ENCODE measurements around the gene KRTAP20-3. TPM values are rescaled to one million over a fixed set of nuclear protein-coding genes. Genes with fewer than 3 reads are reported as not detected.

The KRTAP20-3 gene
- total RNA-seq, 2 donors from 2014 or later = not detected

DNA sequence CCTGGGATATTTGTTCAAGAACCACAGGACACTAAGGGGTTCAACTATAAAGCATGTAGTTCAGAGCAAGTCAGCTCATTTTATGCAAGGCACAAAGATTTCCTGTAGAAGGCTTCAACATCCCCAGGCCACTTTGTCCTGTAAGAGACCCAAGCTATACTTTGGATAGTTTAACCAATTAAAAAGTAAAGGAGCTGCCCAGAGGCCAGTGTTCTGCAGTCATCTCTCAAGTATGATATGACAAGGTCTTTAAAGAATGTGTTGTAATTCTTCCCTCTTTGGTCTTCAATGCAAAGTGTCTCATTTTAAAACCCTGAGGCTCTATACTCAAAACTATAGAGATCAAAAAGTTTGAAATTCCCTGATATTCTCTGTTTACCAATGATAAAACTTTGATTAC is 34.1 kb downstream of the KRTAP20-3 start:
- Histone ChIP-seq H3K36me3 (ENCODE audit: control insufficient read depth, insufficient read depth, low read length) (no peaks in the 10 kb centered on the region), H3K27me3 (ENCODE audit: control insufficient read depth, insufficient read depth, low read length, poor library complexity, severe bottlenecking) (no peaks in the 10 kb centered on the region), H3K27ac (ENCODE audit: low read depth, low read length) (no peak overlapping the region), H3K9ac (ENCODE audit: extremely low read depth, low read length, poor library complexity, severe bottlenecking) (no peak overlapping the region), H3K4me3 (ENCODE audit: low read length) (no peak overlapping the region), H3K4me1 (ENCODE audit: control insufficient read depth, insufficient read depth, low read length) (no peaks in the 10 kb centered on the region), H3K9me3 (ENCODE audit: control insufficient read depth, low read length) (no peaks in the 10 kb centered on the region)
- H3K4me3 Mint-ChIP-seq = no peak overlapping the region
- TF ChIP-seq, protein P1, sequence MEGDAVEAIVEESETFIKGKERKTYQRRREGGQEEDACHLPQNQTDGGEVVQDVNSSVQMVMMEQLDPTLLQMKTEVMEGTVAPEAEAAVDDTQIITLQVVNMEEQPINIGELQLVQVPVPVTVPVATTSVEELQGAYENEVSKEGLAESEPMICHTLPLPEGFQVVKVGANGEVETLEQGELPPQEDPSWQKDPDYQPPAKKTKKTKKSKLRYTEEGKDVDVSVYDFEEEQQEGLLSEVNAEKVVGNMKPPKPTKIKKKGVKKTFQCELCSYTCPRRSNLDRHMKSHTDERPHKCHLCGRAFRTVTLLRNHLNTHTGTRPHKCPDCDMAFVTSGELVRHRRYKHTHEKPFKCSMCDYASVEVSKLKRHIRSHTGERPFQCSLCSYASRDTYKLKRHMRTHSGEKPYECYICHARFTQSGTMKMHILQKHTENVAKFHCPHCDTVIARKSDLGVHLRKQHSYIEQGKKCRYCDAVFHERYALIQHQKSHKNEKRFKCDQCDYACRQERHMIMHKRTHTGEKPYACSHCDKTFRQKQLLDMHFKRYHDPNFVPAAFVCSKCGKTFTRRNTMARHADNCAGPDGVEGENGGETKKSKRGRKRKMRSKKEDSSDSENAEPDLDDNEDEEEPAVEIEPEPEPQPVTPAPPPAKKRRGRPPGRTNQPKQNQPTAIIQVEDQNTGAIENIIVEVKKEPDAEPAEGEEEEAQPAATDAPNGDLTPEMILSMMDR (conservative IDR thresholded peaks at IDR 0.05) = no peak
- no peak for DNase-seq
- H3K36me3 Mint-ChIP-seq (ENCODE audit: low read depth) = no peaks in the 10 kb centered on the region
- H3K9me3 Mint-ChIP-seq = peaks cover 23% of the 10 kb centered on the region
- no peak overlapping the region for H3K27ac Mint-ChIP-seq
- no peaks in the 10 kb centered on the region for H3K27me3 Mint-ChIP-seq (ENCODE audit: insufficient read depth)
- no peaks in the 10 kb centered on the region for H3K4me1 Mint-ChIP-seq

DNA sequence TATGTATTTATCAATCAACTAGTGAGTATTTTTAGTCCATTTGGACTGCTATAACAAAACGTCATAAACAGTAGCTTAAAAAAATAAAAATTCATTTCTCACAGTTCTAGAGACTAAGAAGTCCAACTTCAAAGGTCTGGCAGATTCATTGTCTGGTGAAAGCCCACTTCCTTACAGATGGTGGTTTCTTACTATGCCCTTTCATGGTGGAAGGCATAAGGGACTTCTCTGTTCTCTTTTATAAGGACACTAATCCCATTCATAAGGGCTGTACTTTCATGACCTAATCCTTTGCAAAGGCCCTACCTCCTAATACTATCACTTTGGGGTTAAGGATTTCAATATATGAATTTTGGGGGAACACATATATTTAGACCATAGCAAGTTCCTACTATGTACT is 37.9 kb downstream of the KRTAP20-3 start:
- Mint-ChIP-seq H3K27ac (no peak overlapping the region), H3K36me3 (ENCODE audit: low read depth) (no peaks in the 10 kb centered on the region)
- TF ChIP-seq, protein P1 (conservative IDR thresholded peaks at IDR 0.05) = no peak

DNA sequence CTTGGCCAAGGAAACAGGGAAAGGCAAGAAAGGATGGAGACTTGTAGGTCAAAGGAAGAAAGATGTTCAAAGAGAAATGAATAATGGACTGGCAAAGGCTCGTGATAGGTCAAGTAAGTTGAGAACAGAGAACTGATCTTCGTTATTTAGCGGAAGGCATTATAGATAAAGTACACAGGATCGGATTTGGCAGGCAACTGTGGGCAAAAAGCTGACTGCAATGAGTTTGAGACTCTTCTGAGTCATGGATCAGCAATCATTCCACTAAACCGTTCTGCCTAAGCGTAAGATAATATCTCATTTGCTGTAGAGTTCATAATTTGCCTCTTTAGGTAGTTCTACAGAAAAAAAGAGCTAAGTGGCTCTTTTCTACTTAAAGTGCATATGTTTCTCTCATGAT is 41.8 kb downstream of the KRTAP20-3 start:
- no peaks in the 10 kb centered on the region for H3K36me3 Mint-ChIP-seq (ENCODE audit: low read depth)
- no peak overlapping the region for H3K4me3 Mint-ChIP-seq
- TF ChIP-seq, protein P1 (conservative IDR thresholded peaks at IDR 0.05) = no peak
- H3K4me1 Mint-ChIP-seq = no peaks in the 10 kb centered on the region
- Histone ChIP-seq H3K9me3 (ENCODE audit: control insufficient read depth, low read length) (no peaks in the 10 kb centered on the region), H3K4me1 (ENCODE audit: control insufficient read depth, insufficient read depth, low read length) (no peaks in the 10 kb centered on the region), H3K4me3 (ENCODE audit: low read length) (no peak overlapping the region), H3K27ac (ENCODE audit: low read depth, low read length) (no peak overlapping the region), H3K9ac (ENCODE audit: extremely low read depth, low read length, poor library complexity, severe bottlenecking) (no peak overlapping the region), H3K27me3 (ENCODE audit: control insufficient read depth, insufficient read depth, low read length, poor library complexity, severe bottlenecking) (peaks cover 26% of the 10 kb centered on the region), H3K36me3 (ENCODE audit: control insufficient read depth, insufficient read depth, low read length) (no peaks in the 10 kb centered on the region)
- DNase-seq = no peak
- H3K9me3 Mint-ChIP-seq = peaks cover 19% of the 10 kb centered on the region
- no peak overlapping the region for H3K27ac Mint-ChIP-seq
- WGBS, 2 experiments (ENCODE audit: insufficient coverage in 1 of 2, insufficient read length in 1 of 2) = 86 to 88% methylated on average over 6 of the region's 6 CpGs
- peaks cover 15% of the 10 kb centered on the region for H3K27me3 Mint-ChIP-seq (ENCODE audit: insufficient read depth)

More for the DNA sequence above, 37.9 kb downstream of the KRTAP20-3 start:
- H3K9ac ChIP-seq (ENCODE audit: extremely low read depth, low read length, poor library complexity, severe bottlenecking) = no peak overlapping the region
- no peak for DNase-seq
- peaks cover 20% of the 10 kb centered on the region for H3K9me3 Mint-ChIP-seq
- 100% methylated on average over 1 of the region's 1 CpG; no CpG with 5 or more reads in 1 of the 2 experiments for WGBS, 2 experiments (ENCODE audit: insufficient coverage in 1 of 2, insufficient read length in 1 of 2)
- no peak overlapping the region for H3K4me3 ChIP-seq (ENCODE audit: low read length)
- H3K4me1 ChIP-seq (ENCODE audit: control insufficient read depth, insufficient read depth, low read length) = no peaks in the 10 kb centered on the region
- peaks cover 11% of the 10 kb centered on the region for H3K27me3 ChIP-seq (ENCODE audit: control insufficient read depth, insufficient read depth, low read length, poor library complexity, severe bottlenecking)
- no peak overlapping the region for H3K27ac ChIP-seq (ENCODE audit: low read depth, low read length)
- no peaks in the 10 kb centered on the region for H3K4me1 Mint-ChIP-seq
- no peaks in the 10 kb centered on the region for H3K9me3 ChIP-seq (ENCODE audit: control insufficient read depth, low read length)
- no peak overlapping the region for H3K4me3 Mint-ChIP-seq
- H3K27me3 Mint-ChIP-seq (ENCODE audit: insufficient read depth) = peaks cover 6% of the 10 kb centered on the region
- H3K36me3 ChIP-seq (ENCODE audit: control insufficient read depth, insufficient read depth, low read length) = no peaks in the 10 kb centered on the region

Measured in endodermal cell (in vitro differentiated cells).